Measurements from ENCODE around the gene PEX11G.
"Not testable (repeated sequence)": the region's sequence is repeated elsewhere in the genome, so short reads cannot be mapped to it uniquely, and the experiment has no call there.

PEX11G gene

GRCh38 chr19:7463575-7463974, 25.3 kb downstream of the PEX11G start:
- DNase-seq, result no peak

DNA sequence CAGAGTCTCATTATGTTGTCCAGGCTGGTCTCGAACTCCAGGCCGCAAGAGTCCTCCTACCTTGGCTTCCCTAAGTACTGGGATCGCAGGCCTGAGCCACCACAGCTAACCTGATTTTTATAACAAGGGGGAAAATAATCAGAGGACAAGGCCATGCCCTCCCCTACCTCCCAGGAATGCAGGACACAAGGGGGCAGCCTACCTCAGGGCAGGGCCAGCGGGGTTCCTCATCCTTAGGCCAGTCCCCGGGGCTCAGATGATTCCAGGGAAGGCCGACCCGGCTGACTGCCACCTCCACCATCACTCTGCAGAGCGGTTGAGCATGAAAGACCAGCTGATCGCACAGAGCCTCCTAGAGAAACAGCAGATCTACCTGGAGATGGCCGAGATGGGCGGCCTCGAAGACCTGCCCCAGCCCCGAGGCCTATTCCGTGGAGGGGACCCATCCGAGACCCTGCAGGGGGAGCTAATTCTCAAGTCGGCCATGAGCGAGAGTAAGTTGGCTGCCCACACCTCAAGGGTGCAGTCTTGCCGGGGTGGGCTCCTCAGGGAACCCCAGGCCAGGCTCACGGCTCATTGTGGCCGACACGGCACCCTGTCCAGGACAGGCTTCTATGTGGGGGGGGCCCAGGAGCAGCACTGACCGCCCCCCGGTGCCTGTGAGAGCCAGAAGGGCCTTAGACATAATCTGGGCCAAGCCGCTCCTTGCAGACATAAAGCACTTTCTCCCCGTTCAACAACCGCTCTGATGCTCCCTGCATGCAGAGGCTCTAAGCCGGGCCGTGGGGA, 26.8 kb downstream of the PEX11G start:
- no peak for DNase-seq

- peak; percentile 83 for DNase-seq
These were observed 28.3 kb downstream of the PEX11G start for GRCh38 chr19:7460562-7460966.

GRCh38 chr19:7459773-7460172, 29.1 kb downstream of the PEX11G start:
- no peak for DNase-seq

DNA sequence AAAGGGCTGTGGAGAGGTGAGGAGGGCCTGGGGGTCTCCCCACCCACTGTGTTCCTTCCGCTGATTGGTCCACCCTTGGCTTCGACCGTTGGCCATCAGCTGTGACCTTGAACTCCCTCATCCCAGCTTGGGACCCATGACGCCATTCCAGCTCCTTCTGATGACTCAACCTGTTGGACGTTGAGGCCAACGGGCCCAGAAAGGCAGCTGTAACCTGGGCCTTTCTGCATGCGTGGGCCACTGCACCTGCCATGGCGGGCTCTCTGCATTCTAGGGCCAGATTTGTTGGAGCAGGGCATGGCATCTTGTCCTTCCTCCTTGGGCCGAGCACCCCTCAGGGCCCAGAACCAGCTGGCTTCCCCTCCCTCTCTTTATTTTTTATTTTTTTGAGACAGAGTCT, 30.2 kb downstream of the PEX11G start:
- no peak for DNase-seq

- no peak for DNase-seq
These were observed 31.8 kb downstream of the PEX11G start for GRCh38 chr19:7456964-7457541.

- no peak for DNase-seq
These were observed 33.1 kb downstream of the PEX11G start for GRCh38 chr19:7455600-7456296.

GRCh38 chr19:7454998-7455397, 33.8 kb downstream of the PEX11G start:
- no peak for DNase-seq

- peak; percentile 69 for DNase-seq
These were observed 38.3 kb downstream of the PEX11G start for GRCh38 chr19:7450243-7451223.

DNA sequence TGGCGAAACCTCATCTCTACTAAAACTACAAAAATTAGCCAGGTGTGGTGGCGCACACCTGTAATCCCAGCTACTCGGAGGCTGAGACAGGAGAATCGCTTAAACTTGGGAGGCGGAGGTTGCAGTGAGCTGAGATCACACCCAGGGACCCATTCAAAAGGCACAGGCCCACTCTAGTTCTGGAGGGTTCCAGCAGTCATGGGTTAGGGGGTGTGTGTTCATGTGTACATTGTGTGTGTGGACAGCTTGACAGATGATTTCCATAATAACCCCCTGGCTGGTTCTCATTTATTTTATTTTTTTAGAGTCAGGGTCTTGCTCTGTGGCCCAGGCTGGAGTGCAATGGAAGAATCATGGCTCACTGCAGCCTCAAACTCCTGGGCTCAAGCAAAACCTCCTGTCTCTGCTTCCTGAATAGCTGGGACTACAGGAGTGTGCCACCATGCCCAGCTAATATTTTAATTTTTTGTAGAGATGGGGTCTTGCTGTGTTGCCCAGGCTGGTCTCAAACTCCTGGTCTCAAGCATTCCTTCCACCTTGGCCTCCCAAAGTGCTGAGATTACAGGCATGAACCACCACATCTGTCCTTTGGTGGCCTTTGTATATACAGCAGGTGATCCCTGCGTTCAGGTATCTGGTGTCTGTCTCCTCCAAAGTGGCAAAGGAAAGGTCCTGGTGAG, 39.3 kb downstream of the PEX11G start:
- DNase-seq, result not testable (repeated sequence)

- no peak for DNase-seq
These were observed 41.2 kb downstream of the PEX11G start for GRCh38 chr19:7447648-7448047.

DNA sequence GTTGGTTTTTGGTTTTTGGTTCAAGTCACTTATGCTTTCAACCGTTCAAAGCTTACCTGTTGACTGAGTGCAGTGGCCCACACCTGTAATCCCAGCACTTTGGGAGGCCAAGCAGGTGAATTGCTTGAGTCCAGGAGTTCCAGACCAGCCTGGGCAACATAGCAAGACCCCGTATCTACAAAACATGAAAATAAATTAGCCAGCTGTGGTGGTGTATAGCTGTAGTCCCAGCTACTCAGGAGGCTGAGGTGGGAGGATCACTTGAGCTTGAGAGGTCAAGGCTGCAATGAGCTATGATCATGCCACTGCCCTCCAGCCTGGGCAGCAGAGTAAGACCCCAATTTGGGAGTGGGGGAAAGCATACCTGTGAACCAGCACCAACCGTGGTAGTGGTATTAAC, 43.7 kb downstream of the PEX11G start:
- DNase-seq, result no peak

- no peak for DNase-seq
These were observed 44.8 kb downstream of the PEX11G start for GRCh38 chr19:7444042-7444441.

DNA sequence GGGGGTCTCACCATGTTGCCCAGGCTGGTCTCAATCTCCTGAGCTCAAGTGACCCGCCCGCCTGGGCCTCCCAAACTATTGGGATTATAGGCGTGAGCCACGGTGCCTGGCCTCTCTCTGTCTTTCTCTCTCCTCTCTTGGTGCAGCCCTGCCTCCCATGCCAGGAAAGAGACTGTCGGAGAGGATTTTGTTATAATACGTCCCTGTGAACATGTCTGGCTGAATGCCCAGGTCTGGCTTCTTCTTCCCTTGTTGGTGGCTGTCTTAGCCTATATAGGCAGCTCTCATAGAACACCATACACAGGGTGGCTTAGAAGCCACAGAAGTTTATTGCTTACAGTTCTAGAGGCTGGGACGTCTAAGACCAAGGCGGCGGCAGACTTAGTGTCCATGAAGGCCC, 46.4 kb downstream of the PEX11G start:
- no peak for DNase-seq

- no peak for DNase-seq
These were observed 47.2 kb downstream of the PEX11G start for GRCh38 chr19:7441468-7442146.

DNA sequence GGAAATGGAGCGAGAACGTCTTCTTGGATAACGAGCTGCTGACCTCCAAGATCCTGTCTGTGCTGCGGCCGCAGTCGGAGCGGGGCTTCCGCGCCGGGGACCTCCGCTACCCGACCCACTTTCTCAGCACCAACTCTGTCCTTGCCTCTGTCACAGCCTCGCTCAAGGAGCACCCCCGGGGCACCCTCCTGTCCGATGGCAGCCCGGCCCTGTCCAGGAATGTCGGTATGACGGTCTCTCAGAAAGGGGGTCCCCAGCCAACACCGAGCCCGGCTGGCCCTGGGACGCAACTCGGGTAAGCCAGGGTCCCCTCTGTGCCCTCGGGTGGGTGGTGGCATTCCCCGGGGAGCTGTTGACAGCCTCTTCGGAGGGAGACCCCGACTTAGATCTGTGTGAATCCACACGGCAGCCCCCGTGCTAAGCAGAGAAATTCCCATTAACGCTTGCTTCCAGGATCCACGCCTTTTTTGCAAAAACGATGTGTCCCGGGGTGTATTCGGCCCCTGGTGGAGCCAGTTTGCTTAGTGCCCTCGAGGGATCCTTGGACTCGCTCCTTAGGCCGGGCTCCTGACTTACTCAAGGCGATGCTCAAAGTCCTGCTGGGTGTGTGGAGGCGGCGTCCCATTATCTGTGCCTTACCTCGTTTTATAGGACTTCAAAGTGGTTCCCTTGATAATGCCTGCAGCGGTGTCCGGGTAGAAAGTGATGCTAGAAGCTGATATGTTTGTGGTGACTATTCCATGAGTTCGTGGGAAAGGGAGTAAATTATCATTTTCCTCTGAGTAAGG, 48.5 kb downstream of the PEX11G start:
- no peak for DNase-seq

GRCh38 chr19:7435586-7435985, 53.2 kb downstream of the PEX11G start:
- no peak for DNase-seq

GRCh38 chr19:7434391-7434790, 54.4 kb downstream of the PEX11G start:
- DNase-seq, result no peak

GRCh38 chr19:7433456-7433855, 55.4 kb downstream of the PEX11G start:
- DNase-seq, result peak; percentile 68

DNA sequence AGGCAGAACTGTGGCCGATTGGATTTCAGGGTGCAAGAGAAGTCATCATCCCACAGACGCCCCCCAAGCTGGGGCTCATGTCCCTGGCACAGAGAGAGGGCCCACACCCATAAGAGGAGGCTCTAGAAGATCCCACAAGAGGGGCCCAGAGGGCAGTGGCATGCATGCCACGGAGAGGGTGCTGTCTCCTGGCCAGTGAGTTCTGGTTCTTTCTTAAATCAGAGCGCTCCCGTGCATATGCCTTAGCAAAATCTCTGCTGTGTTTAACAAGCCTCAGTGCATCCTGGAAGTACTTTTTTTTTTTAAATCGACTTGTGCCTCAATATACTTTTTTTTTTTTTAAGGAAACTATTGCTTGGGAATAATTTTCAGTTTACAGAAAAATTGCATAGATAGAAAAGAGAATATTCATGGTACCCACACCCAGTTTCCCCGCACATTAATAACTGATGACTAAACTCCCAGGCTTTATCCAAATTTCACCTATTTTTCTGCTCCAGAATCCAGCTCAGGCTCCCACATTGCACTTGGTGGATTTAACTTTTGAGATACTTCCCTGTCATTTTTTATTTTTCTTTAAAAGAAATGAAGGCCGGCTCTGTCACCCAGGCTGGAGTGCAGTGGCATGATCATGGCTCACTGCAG, 59.1 kb downstream of the PEX11G start:
- DNase-seq, result no peak

All from islet precursor cell (in vitro differentiated cells).